MG63 (cell line): ENCODE measurements around the gene PRKCE. TPM values are rescaled to one million over a fixed set of nuclear protein-coding genes. Genes with fewer than 3 reads are reported as not detected.
A peak's percentile ranks its signal among the peaks of the same experiment; 100 is the strongest.

Experiments
- DNase-seq: peaks from one replicate; pipeline ENCODE4 v3.0.0-alpha.2; 2020
- H3K27me3 ChIP-seq: fragments of 250-450 bp; sonication (Bioruptor Pico); 2 replicates; pipeline ENCODE4 v1.5.1; 2020; ENCODE audit warnings: mild to moderate bottlenecking, moderate library complexity
- H3K36me3 ChIP-seq: fragments of 250-450 bp; sonication (Bioruptor Pico); 2 replicates; pipeline ENCODE4 v1.5.1; 2020; ENCODE audit warnings: mild to moderate bottlenecking, moderate library complexity
- H3K4me3 ChIP-seq: fragments of 250-450 bp; sonication (Bioruptor Pico); 2 replicates; pipeline ENCODE4 v1.5.1; 2020; ENCODE audit warnings: mild to moderate bottlenecking, moderate library complexity
- H3K9me3 ChIP-seq: fragments of 250-450 bp; sonication (Bioruptor Pico); 2 replicates; pipeline ENCODE4 v1.5.1; 2020; ENCODE audit warnings: mild to moderate bottlenecking, moderate library complexity
- total RNA-seq: library from RNA; depleted of rRNA; stranded (reverse); fragments of >200 nt; shearing (Covaris generic); gene quantifications from 2 replicates; pipeline ENCODE4 v1.2.3, GENCODE V29; 2014; ENCODE audit warnings: low replicate concordance

The PRKCE gene
- total RNA-seq, 1 experiment from 2014 or later, result 16.9 TPM

DNA sequence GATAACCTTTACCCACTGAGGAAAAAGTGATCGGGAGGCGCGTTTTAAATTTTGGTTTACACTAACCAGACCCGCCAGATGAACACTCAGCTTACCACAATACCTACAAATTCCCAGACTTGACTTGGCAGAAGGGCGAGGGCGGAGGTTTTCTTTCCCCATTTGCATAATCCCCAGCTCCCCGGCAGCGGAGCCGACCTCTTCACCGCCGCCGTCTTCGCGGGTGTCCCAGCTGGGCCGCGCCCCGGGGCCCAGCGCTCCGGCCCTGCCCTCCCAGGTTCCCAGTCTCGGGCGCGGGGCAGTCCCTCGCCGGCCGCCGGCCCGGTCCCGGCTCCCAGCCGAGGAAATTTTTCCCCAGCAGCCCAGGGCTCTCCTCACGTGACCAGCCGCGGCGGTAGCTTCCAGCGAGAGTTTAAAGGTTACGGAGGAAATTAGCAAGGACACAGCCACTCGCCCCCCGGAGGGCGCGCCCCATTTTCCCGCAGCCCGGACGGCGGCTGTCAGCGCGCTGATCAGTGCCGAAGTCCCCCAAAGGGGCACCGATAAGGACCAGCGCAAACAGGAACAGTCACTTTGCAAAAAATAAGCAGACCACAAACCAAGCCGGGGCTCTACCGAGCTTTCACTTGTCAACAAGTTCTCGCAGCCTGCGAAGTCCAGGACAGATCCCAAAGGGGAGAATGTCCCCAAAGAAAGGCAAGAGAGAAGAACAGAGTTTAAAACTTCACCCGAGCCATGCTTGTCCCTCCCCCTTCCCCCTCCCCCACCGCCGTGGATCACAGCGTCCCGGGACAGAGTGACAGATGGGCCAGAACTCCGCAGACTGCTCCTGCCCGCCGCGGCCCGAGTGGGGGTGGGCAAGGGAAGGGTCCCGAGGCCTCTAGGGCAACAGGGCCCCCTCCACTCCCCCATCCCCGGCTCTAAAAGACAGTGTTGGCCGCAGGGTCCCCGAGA is 1.3 kb upstream of the PRKCE start:
- H3K4me3 ChIP-seq, result peak overlapping the region; percentile 79
- peak; percentile 70 for DNase-seq
- no peaks in the 10 kb centered on the region for H3K27me3 ChIP-seq
- H3K9me3 ChIP-seq, result no peaks in the 10 kb centered on the region
- H3K36me3 ChIP-seq, result no peaks in the 10 kb centered on the region; the same call in 1 of the 2 replicates

DNA sequence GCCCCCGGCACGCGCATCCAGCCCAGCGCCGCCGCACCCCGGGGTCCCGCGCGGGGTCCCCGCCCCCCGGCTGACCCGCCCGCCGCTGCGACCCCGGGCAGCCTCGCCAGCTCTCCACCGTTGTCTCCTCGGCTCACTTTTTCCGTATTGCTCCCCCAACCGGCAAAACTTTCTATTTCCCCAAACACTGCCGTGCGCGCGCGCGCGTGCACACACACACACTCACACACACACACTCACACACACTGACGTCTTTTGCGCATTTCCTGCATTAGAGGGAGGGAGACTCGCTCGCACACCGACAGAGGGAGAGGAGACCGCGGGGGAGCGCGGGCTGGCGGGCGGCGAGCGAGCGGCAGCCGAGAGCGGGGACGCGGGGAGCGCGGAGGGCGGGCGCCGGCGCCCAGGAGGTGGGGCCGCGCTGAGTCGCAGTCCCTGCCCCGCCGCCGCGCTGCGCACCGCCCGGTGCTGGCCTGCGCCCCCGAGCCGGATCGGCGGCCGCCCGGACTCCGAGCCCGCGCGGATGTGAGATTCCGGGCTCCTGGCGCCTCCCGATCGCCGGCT is 542 bp upstream of the PRKCE start:
- H3K36me3 ChIP-seq, result no peaks in the 10 kb centered on the region; the same call in none of the 2 replicates
- peak; percentile 92 for DNase-seq
- no peaks in the 10 kb centered on the region for H3K9me3 ChIP-seq
- H3K4me3 ChIP-seq, result peak overlapping the region; percentile 79
- no peaks in the 10 kb centered on the region for H3K27me3 ChIP-seq

- Histone ChIP-seq H3K9me3 (no peaks in the 10 kb centered on the region), H3K4me3 (peak overlapping the region; percentile 79), H3K27me3 (no peaks in the 10 kb centered on the region), H3K36me3 (no peaks in the 10 kb centered on the region; the same call in none of the 2 replicates)
- peak; percentile 65 for DNase-seq
These were observed 886 bp downstream of the PRKCE start for GRCh38 chr2:45652090-45653031.

GRCh38 chr2:45653122-45653913 is 1.8 kb downstream of the PRKCE start:
- Histone ChIP-seq H3K36me3 (peaks cover 3% of the 10 kb centered on the region), H3K27me3 (no peaks in the 10 kb centered on the region), H3K9me3 (no peaks in the 10 kb centered on the region), H3K4me3 (peak overlapping the region; percentile 79)
- DNase-seq, result no peak

GRCh38 chr2:45654250-45654649 is 2.8 kb downstream of the PRKCE start:
- H3K27me3 ChIP-seq, result no peaks in the 10 kb centered on the region
- DNase-seq, result no peak
- H3K4me3 ChIP-seq, result no peak overlapping the region
- no peaks in the 10 kb centered on the region for H3K9me3 ChIP-seq
- peaks cover 3% of the 10 kb centered on the region for H3K36me3 ChIP-seq

DNA sequence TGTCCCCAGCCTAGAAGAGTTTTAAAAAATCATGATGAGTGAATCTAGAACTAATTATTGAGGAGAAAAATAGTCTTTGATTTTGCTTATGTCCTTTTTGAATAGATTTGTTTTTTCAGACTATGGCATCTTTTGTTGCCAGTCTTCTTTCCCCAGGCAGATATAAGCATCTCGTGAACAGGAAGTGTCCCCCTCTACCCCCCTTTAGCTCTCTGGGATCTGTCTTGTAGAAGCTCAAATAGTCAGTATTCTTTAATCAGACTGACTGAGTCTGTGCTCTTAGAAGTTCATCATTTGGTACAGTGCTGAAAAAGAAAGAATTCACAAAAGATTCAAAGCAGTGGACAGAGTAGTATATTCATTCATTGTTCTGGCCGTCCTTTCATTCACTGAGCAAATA is 10.4 kb downstream of the PRKCE start:
- H3K9me3 ChIP-seq, result no peaks in the 10 kb centered on the region
- no peaks in the 10 kb centered on the region for H3K27me3 ChIP-seq
- no peak overlapping the region for H3K4me3 ChIP-seq
- DNase-seq, result no peak
- peaks cover 6% of the 10 kb centered on the region for H3K36me3 ChIP-seq

GRCh38 chr2:45664635-45665261 is 13.3 kb downstream of the PRKCE start:
- no peaks in the 10 kb centered on the region for H3K9me3 ChIP-seq
- H3K4me3 ChIP-seq, result no peak overlapping the region
- peaks cover 2% of the 10 kb centered on the region for H3K36me3 ChIP-seq
- no peak for DNase-seq
- H3K27me3 ChIP-seq, result no peaks in the 10 kb centered on the region

- Histone ChIP-seq H3K4me3 (no peak overlapping the region), H3K27me3 (no peaks in the 10 kb centered on the region), H3K9me3 (no peaks in the 10 kb centered on the region), H3K36me3 (peaks cover 2% of the 10 kb centered on the region; the same call in 1 of the 2 replicates)
- no peak for DNase-seq
These were observed 17.0 kb downstream of the PRKCE start for GRCh38 chr2:45668509-45668908.

DNA sequence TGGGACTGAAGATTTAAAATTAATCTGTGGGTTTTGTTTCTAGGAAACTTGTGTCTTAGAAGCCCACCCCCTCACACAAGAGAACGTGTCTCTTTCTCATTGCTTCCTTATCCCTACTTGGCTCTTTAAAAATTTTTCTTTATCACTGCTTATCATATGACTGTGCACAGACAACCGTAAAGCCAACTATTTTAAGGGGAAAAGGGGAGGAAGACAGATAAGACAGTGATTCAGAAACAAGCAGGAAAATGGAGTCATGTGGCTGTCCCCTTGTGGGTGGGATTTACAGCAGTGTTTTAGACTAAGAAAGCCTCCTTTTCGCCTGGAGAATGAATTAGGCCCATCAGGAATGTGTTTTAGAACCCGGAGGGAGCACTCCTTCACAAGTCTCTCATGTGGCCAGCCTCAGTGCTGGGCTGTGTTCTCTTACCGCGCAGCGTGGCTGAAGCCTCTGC is 17.6 kb downstream of the PRKCE start:
- Histone ChIP-seq H3K27me3 (no peaks in the 10 kb centered on the region), H3K4me3 (no peak overlapping the region), H3K9me3 (no peaks in the 10 kb centered on the region), H3K36me3 (peaks cover 2% of the 10 kb centered on the region; the same call in 1 of the 2 replicates)
- no peak for DNase-seq

DNA sequence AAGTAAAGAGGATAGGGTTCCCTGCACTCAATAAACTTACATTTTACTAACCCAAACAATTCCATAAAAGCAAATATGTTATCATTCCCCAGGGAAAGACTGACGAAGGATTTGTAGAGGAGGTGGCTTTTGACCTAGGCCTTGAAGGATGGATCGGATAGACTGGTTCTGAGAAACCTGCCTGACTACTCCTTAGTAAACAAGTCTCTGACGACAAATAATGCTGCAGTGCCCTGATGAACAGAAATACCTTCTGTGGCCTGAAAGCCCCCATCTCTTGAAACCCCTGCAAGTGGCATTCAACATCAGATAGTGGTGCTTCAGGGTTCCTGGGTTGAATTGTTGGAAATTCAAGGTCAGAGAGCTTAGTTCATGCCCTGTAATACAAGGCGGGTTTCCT is 19.2 kb downstream of the PRKCE start:
- Histone ChIP-seq H3K9me3 (no peaks in the 10 kb centered on the region), H3K4me3 (no peak overlapping the region), H3K27me3 (no peaks in the 10 kb centered on the region), H3K36me3 (peaks cover 1% of the 10 kb centered on the region; the same call in 1 of the 2 replicates)
- no peak for DNase-seq

GRCh38 chr2:45672138-45672537 is 20.7 kb downstream of the PRKCE start:
- Histone ChIP-seq H3K27me3 (no peaks in the 10 kb centered on the region), H3K9me3 (no peaks in the 10 kb centered on the region), H3K4me3 (no peak overlapping the region), H3K36me3 (no peaks in the 10 kb centered on the region; the same call in 1 of the 2 replicates)
- no peak for DNase-seq

DNA sequence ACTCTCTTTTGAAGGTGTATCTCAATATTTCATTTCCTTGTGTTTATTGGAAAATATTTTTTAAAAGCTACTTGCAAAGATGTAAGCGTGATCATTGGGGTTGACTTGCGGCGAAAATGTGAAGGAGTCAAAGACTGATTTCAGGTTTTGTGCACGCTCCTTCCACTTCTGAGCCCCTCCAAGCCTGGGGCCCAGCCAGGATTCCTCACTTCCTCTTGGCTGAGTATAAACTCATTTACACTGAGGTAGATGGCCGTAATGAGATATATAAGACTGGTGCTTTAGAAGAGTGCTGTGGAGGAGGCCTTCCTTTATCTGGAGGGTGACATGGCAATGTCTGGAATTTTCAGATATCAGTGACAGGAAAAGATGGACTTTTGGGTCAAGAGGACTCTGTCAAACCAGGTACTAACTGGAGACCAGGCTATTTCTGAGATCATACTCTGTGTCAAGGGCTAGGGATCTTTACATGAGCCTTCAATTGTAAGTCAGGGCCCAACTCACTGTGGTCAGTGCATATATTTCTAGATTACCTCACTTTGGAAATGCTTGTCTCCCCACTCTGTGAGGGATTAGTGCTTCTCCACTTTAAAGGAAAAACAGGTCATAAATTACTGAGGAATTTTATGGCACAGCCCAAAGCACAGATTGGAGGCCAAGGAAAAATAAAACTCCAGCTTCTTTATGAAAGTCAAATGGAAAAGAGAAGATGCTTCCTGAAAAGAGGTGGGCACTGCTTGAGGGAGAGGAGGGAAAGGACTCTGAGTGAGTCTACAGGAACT is 22.8 kb downstream of the PRKCE start:
- Histone ChIP-seq H3K27me3 (no peaks in the 10 kb centered on the region), H3K4me3 (no peak overlapping the region), H3K36me3 (no peaks in the 10 kb centered on the region), H3K9me3 (no peaks in the 10 kb centered on the region)
- DNase-seq, result no peak

DNA sequence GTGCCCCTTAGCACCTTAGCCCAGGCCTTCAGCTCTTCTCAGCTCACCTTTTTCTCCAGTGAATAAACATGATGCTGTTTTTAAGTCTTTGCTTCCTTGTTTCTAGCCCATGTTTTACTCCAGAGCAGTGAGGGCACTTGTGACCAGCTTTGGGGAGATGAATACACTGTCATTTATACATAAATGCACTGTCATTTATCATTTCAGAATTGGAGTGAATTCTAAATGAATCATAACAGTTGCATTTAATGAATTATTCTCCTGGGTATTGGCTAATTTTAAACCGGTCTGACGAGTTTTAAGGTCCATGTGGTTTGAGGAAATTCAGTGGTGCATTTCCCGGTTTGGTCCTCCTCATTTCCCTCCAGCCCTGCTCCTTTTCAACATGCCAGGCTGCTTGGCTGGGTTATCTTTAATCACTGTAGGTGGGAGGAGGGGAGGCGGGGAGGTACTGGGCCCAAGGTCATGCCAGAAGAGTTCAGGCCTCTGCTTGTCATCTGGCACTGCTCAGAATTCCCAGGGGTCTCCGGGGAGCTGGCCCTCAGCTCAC is 23.9 kb downstream of the PRKCE start:
- no peak for DNase-seq
- Histone ChIP-seq H3K27me3 (no peaks in the 10 kb centered on the region), H3K36me3 (no peaks in the 10 kb centered on the region), H3K9me3 (no peaks in the 10 kb centered on the region), H3K4me3 (no peak overlapping the region)

DNA sequence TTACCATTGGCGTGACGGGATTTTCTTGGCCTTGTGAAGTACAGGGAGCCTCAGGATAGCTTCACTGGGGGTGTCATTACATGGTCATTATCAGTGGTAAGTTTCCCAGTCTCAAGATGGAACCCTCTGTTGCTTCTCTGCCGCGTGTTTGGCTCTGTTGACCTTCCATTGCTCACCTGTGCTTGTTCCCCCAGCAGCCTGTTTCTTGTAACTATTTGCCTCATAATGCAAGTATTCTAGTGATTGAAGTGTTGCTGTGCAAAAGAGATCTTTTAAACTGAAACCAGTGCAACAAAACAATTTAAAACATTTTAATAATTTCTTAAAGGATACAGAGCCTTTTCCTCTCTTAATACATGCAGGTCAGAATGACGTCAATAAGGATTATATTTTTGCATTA is 24.6 kb downstream of the PRKCE start:
- no peaks in the 10 kb centered on the region for H3K9me3 ChIP-seq
- no peaks in the 10 kb centered on the region for H3K27me3 ChIP-seq
- H3K36me3 ChIP-seq, result no peaks in the 10 kb centered on the region
- no peak overlapping the region for H3K4me3 ChIP-seq
- no peak for DNase-seq
